ENCODE results near the gene PTGIS. TPM values are rescaled to one million over a fixed set of nuclear protein-coding genes. Genes with fewer than 3 reads are reported as not detected.

The PTGIS gene
- polyA plus RNA-seq, 1 donor (not counting 4 experiments of a cell fraction or from before 2014, with no cell fraction given): not detected

GRCh38 chr20:49460131-49460530 is 107.8 kb downstream of the PTGIS start:
- Histone ChIP-seq H3K9me1 (ENCODE audit: control insufficient read depth, extremely low read depth, insufficient read depth, low read length) (no peaks in the 10 kb centered on the region), H3K79me2 (ENCODE audit: control insufficient read depth, insufficient read depth, low read length) (no peaks in the 10 kb centered on the region), H3K27me3 (ENCODE audit: control insufficient read depth, extremely low read depth, insufficient read depth, low read length) (peaks cover 45% of the 10 kb centered on the region), H3K4me3 (ENCODE audit: control insufficient read depth in 2 of 3, extremely low read depth in 1 of 3, insufficient read depth in 2 of 3, low read depth in 1 of 3, low read length in 3 of 3) (no peak overlapping the region), H3K9me3 (ENCODE audit: control insufficient read depth, low read depth, low read length) (no peaks in the 10 kb centered on the region), H3K4me1 (ENCODE audit: control insufficient read depth, extremely low read depth, insufficient read depth, low read length) (peaks cover 6% of the 10 kb centered on the region), H3K9ac (ENCODE audit: control insufficient read depth, extremely low read depth, insufficient read depth, low read length) (no peak overlapping the region), H3K4me2 (ENCODE audit: control insufficient read depth, extremely low read depth, insufficient read depth, low read depth, low read length) (no peak overlapping the region), H3K36me3 (ENCODE audit: control insufficient read depth in 2 of 2, extremely low read depth in 1 of 2, insufficient read depth in 2 of 2, low read length in 2 of 2) (no peaks in the 10 kb centered on the region), H3K27ac (ENCODE audit: control insufficient read depth, insufficient read depth, low read length) (no peak overlapping the region), H4K20me1 (ENCODE audit: control insufficient read depth, extremely low read depth, insufficient read depth, low read length) (no peaks in the 10 kb centered on the region), H2AFZ (ENCODE audit: control insufficient read depth, low read length) (no peak overlapping the region)
- DNase-seq (ENCODE audit: low read depth, low spot score) (no peak), FAIRE-seq (no peak)
- dilution Hi-C loops (cut with MboI; ENCODE audit: extremely low pct_ligation_motif_present, low sequenced_read_pairs): no loop called here
- TF ChIP-seq EZH2 (IDR thresholded peaks at IDR 0.05; ENCODE audit: low read length): no peak
- TF ChIP-seq, protein P1, sequence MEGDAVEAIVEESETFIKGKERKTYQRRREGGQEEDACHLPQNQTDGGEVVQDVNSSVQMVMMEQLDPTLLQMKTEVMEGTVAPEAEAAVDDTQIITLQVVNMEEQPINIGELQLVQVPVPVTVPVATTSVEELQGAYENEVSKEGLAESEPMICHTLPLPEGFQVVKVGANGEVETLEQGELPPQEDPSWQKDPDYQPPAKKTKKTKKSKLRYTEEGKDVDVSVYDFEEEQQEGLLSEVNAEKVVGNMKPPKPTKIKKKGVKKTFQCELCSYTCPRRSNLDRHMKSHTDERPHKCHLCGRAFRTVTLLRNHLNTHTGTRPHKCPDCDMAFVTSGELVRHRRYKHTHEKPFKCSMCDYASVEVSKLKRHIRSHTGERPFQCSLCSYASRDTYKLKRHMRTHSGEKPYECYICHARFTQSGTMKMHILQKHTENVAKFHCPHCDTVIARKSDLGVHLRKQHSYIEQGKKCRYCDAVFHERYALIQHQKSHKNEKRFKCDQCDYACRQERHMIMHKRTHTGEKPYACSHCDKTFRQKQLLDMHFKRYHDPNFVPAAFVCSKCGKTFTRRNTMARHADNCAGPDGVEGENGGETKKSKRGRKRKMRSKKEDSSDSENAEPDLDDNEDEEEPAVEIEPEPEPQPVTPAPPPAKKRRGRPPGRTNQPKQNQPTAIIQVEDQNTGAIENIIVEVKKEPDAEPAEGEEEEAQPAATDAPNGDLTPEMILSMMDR (optimal IDR thresholded peaks at IDR 0.05 in 1 of 3, IDR thresholded peaks at IDR 0.05 in 1 of 3, conservative IDR thresholded peaks at IDR 0.05 in 1 of 3; ENCODE audit: extremely low read depth in 1 of 3, insufficient read depth in 2 of 3, low read length in 3 of 3): no peak

DNA sequence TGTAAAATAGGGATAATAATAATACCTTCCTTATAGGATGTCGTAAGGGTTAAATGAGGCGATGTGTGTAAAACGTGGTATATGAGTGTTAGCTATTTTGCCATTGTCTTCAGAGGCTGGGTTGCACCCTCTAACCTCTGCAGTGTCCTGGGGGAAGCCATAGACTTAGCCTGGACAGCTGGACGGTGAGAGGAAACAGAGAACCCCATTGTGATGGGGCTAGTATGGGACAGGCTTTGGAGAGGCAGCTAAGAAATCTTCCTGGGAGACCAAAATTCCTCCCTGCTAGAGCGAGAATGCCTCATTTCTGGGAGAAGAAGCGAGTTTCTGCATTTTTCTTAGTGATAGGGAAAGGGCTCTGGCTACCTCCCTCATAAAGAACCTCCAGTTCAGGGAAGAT is 108.3 kb downstream of the PTGIS start:
- Histone ChIP-seq H3K79me2 (ENCODE audit: control insufficient read depth, insufficient read depth, low read length) (no peaks in the 10 kb centered on the region), H3K4me2 (ENCODE audit: control insufficient read depth, extremely low read depth, insufficient read depth, low read depth, low read length) (no peak overlapping the region), H3K9ac (ENCODE audit: control insufficient read depth, extremely low read depth, insufficient read depth, low read length) (no peak overlapping the region), H3K4me1 (ENCODE audit: control insufficient read depth, extremely low read depth, insufficient read depth, low read length) (peaks cover 6% of the 10 kb centered on the region), H3K4me3 (ENCODE audit: control insufficient read depth in 2 of 3, extremely low read depth in 1 of 3, insufficient read depth in 2 of 3, low read depth in 1 of 3, low read length in 3 of 3) (no peak overlapping the region), H4K20me1 (ENCODE audit: control insufficient read depth, extremely low read depth, insufficient read depth, low read length) (no peaks in the 10 kb centered on the region), H3K27me3 (ENCODE audit: control insufficient read depth, extremely low read depth, insufficient read depth, low read length) (peaks cover 49% of the 10 kb centered on the region), H3K36me3 (ENCODE audit: control insufficient read depth in 2 of 2, extremely low read depth in 1 of 2, insufficient read depth in 2 of 2, low read length in 2 of 2) (no peaks in the 10 kb centered on the region), H3K9me3 (ENCODE audit: control insufficient read depth, low read depth, low read length) (no peaks in the 10 kb centered on the region), H3K27ac (ENCODE audit: control insufficient read depth, insufficient read depth, low read length) (no peak overlapping the region), H3K9me1 (ENCODE audit: control insufficient read depth, extremely low read depth, insufficient read depth, low read length) (no peaks in the 10 kb centered on the region), H2AFZ (ENCODE audit: control insufficient read depth, low read length) (no peak overlapping the region)
- no peak for DNase-seq (ENCODE audit: low read depth, low spot score)
- dilution Hi-C loops (cut with MboI; ENCODE audit: extremely low pct_ligation_motif_present, low sequenced_read_pairs): no loop called here
- no peak for FAIRE-seq
- TF ChIP-seq, protein P1 (optimal IDR thresholded peaks at IDR 0.05 in 1 of 3, IDR thresholded peaks at IDR 0.05 in 1 of 3, conservative IDR thresholded peaks at IDR 0.05 in 1 of 3; ENCODE audit: extremely low read depth in 1 of 3, insufficient read depth in 2 of 3, low read length in 3 of 3): no peak
- TF ChIP-seq EZH2 (IDR thresholded peaks at IDR 0.05; ENCODE audit: low read length): no peak

All from keratinocyte (primary cell).